Activated T-helper 17 cell treated with anti-CD3 and anti-CD28 coated beads, Interleukin-2, amount 50 U/mL, for 72 hours (primary cell): ENCODE results near the gene SECTM1. TPM values are rescaled to one million over a fixed set of nuclear protein-coding genes. Genes with fewer than 3 reads are reported as not detected.

Source experiments
- ATAC-seq: fragments of 150-1000 bp; cut with Tn5 transposase; replicated peaks from 2 replicates; pipeline ENCODE4 v1.10.0; 2021; ENCODE audit warnings: mild to moderate bottlenecking, moderate library complexity
- H3K27ac Mint-ChIP-seq: one replicate; pipeline ENCODE4 v1.8.0; 2022; ENCODE audit warnings: mixed read lengths
- H3K27me3 Mint-ChIP-seq: one replicate; pipeline ENCODE4 v1.8.0; 2022; ENCODE audit warnings: mixed read lengths
- H3K36me3 Mint-ChIP-seq: one replicate; pipeline ENCODE4 v1.8.0; 2022; ENCODE audit warnings: low read depth, mild to moderate bottlenecking, mixed read lengths
- H3K4me1 Mint-ChIP-seq: one replicate; pipeline ENCODE4 v1.8.0; 2022; ENCODE audit warnings: mixed read lengths
- H3K4me3 Mint-ChIP-seq: one replicate; pipeline ENCODE4 v1.8.0; 2022; ENCODE audit warnings: mild to moderate bottlenecking, mixed read lengths
- H3K9me3 Mint-ChIP-seq: one replicate; pipeline ENCODE4 v1.8.0; 2022; ENCODE audit warnings: mixed read lengths
- total RNA-seq, 2 donors: library from RNA; stranded (reverse); gene quantifications; one replicate each; pipeline ENCODE4 v1.2.3, GENCODE V29; 2022

SECTM1 gene
- total RNA-seq, 2 donors from 2014 or later: 16.4 to 22.3 TPM

DNA sequence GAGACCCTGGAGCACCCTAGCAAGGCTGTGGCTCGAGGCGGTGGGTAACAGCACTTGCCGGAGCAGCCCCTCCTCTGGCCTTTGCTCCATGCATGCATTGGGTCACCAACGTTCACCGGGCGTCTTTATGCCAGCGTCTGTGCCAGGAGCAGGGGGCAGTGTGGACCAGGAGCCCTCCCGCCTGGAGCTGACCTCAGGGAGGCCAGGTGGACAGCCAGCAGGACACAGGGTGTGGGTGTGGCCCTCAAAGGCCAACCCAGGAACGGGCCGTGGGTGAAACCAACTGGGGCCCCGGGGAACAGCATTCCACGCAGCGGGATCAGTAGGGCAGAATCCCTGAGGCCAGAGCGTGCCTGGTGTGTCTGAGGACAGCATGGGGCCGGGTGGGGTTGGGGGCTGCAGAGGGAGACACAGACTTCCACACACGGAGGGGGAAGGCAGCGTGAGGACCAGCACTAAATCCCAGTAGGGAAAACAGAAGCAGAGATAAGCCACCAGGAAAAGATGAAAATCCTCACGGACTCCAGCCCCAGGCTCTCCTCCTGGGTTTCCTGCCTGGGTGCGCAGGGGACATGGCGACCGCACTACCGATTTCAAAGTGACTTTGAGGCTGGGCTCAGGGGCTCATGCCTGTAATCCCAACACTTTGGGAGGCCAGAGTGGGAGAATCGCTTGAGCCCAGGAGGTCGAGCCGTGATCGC lies 13.3 kb downstream of the SECTM1 start:
- ATAC-seq: no peak
- Mint-ChIP-seq H3K27ac (no peak overlapping the region), H3K36me3 (peaks cover 68% of the 10 kb centered on the region), H3K4me3 (no peak overlapping the region), H3K27me3 (no peaks in the 10 kb centered on the region), H3K9me3 (no peaks in the 10 kb centered on the region), H3K4me1 (peaks cover 9% of the 10 kb centered on the region)

DNA sequence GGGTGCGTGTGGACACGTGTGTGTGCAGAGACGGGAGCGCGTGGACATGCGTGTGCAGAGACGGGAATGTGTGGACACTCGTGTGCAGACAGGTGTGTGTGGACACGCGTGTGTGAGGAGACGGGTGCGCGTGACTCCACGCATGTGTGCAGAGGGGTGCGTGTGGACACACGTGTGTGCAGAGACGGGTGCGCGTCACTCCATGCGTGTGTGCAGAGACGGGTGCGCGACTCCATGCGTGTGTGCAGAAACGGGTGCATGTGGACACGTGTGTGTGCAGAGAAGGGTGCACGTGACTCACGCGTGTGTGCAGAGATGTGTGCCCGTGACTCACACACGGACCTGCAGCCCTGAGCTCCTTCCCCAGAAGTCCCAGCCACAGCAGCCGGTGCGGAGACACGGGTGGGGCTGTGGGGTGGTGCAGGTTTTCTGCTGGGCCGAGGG lies 13.9 kb downstream of the SECTM1 start:
- Mint-ChIP-seq H3K4me3 (no peak overlapping the region), H3K4me1 (peaks cover 9% of the 10 kb centered on the region), H3K27me3 (no peaks in the 10 kb centered on the region), H3K9me3 (no peaks in the 10 kb centered on the region), H3K36me3 (peaks cover 68% of the 10 kb centered on the region), H3K27ac (no peak overlapping the region)
- no peak for ATAC-seq

DNA sequence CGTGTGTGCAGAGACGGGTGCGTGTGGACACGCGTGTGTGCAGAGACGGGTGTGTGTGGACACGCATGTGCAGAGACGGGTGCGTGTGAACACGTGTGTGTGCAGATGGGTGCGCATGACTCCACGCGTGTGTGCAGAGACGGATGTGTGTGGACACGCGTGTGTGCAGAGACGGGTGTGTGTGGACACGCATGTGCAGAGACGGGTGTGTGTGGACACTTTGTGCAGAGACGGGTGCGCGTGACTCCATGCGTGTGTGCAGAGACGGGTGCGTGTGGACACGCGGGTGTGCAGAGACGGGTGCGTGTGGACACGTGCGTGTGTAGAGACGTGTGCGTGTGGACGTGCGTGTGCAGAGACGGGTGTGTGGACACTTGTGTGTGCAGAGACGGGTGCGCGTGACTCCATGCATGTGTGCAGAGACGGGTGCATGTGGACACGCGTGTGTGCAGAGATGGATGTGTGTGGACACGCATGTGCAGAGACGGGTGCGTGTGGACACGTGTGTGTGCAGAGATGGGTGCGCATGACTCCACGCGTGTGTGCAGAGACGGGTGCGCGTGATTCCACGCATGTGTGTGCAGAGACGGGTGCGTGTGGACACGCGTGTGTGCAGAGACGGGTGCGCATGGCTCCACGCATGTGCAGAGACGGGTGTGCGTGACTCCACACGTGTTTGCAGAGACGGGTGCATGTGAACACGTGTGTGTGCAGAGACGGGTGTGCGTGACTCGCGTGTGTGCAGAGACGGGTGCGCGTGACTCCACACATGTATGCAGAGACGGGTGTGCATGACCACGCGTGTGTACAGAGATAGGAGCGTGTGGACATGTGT lies 14.6 kb downstream of the SECTM1 start:
- Mint-ChIP-seq H3K9me3 (no peaks in the 10 kb centered on the region), H3K27me3 (no peaks in the 10 kb centered on the region), H3K36me3 (peaks cover 68% of the 10 kb centered on the region), H3K4me1 (peaks cover 9% of the 10 kb centered on the region), H3K4me3 (no peak overlapping the region), H3K27ac (no peak overlapping the region)
- no peak for ATAC-seq

DNA sequence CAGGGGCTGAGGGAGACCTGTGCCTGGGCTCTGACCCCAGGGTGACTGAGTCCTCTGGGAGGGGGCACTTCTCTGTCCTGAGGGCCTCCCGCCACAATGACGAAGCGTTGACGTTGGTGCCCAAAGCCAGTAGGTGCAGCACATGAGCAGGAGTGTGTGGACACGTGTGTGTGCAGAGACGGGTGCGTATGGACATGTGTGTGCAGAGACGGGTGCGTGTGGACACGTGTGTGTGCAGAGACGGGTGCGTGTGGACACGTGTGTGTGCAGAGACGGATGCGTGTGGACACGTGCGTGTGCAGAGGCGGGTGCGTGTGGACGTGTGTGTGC lies 15.4 kb downstream of the SECTM1 start:
- no peaks in the 10 kb centered on the region for H3K27me3 Mint-ChIP-seq
- H3K27ac Mint-ChIP-seq: no peak overlapping the region
- no peak overlapping the region for H3K4me3 Mint-ChIP-seq
- no peak for ATAC-seq
- H3K9me3 Mint-ChIP-seq: no peaks in the 10 kb centered on the region
- peaks cover 6% of the 10 kb centered on the region for H3K4me1 Mint-ChIP-seq
- H3K36me3 Mint-ChIP-seq: peaks cover 68% of the 10 kb centered on the region

DNA sequence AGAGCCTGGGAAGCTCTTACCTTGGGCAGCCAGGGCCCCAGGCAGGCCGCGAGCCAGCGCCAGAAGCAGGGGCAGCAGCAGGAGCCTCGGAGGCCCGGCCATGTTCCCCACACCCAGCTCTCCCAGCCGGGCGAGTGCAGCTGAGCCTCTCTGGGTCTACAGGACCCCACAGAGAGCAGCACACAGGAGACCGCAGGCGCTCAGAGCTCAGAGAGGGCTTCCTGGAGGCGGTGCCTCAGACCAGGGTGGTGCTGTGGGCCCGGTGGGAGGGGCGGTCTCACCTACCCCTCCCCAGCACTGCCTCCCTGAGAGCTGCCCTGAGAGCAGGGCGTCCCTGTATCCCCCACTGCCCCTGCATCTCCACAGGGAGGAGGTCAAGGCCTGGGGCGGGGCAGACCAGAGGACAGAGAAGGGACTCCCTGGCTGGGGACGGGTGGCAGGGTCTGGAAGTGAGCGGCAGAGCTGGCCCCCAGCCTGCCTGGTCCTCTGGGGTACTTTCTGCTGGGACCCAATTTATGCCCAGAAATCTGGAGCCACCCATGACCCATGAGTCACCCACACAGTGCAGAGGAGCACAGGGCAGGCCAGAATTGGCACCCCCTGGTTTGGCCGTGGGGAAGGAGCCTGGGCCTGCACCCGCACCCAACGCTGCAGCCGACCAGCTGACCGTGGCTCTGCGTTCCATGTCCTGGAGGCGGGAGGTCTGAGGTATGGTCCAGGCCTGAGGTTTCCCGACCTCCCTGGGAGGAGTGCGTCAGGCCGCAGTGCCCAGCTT lies 16.0 kb downstream of the SECTM1 start, which contains the start of gene CD7:
TSS of gene CD7 (minus strand) at position 215 of the 775 bp plus-strand sequence. CDS start at position 102, 113 bp downstream.
- H3K27me3 Mint-ChIP-seq: no peaks in the 10 kb centered on the region
- peaks cover 63% of the 10 kb centered on the region for H3K36me3 Mint-ChIP-seq
- ATAC-seq: peak; percentile 70
- H3K27ac Mint-ChIP-seq: no peak within 1 kb of the TSS
- no peak within 1 kb of the TSS for H3K4me3 Mint-ChIP-seq
- peaks cover 6% of the 10 kb centered on the region for H3K4me1 Mint-ChIP-seq
- H3K9me3 Mint-ChIP-seq: no peaks in the 10 kb centered on the region

DNA sequence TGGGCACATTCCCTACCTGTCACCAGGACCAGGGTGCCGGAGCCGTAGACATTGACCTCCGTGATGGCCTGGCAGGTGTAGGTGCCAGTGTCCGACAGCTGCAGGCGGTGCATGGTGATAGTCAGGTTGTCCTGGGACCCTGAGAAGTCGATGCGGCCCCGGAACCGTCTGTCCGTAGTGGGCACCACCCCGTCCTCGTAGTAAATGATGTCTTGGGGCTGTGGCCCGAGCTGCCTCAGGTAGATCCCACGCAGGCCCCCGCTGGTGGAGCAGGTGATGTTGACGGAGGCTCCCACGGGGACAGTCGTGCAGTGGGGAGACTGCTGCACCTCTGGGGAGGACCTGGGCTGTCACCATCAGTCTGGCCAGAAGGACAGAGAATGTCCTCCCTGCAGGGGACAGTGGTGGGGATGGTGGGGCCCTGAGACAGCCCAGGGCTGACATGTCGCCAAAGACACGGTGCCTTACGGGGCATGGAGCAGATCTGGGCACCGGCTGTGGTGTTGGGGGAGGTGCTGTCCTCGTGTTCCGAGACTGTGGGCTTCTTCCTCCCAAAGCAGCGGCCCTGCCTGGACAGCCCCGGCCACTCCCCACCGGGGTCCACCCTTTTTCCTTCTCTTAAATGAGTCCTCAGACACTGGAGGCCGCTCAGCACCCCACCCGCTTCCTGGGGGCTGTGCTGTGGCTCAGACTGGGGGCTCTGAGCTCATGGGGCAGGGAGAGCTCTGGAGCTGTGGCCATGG lies 16.7 kb downstream of the SECTM1 start:
- Mint-ChIP-seq H3K4me3 (no peak overlapping the region), H3K36me3 (peaks cover 56% of the 10 kb centered on the region), H3K27me3 (no peaks in the 10 kb centered on the region), H3K27ac (no peak overlapping the region), H3K9me3 (no peaks in the 10 kb centered on the region), H3K4me1 (peaks cover 6% of the 10 kb centered on the region)
- ATAC-seq: peak; percentile 18

DNA sequence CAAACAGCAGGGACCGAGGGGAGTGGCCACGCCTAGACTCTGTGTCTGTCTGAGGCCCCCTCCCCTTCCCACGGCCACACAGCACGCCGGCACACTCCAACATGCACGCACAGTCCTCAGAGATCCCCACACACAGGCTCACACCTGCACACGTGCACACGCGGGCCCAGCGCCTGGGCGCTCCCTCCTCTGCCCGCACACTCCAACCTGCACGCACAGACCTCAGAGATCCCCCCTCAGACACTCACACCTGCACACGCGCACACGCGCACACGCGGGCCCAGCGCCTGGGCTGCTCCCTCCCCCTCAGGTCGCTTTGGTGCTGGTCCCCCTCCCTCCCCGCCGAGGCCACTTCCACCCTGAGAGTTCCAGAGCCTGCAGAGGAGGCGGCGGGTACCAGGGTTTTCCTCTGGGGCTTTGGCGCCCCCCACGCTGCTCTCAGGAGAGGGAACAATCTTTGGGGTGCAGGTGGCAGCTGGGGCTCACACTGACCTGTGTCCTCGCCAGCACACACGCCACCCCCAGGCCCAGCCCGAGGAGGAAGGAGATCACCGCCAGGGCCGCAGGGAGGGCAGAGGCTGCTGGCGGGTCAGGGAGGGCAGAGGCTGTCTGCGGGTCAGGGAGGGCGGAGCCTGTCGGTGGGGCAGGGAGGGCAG lies 17.7 kb downstream of the SECTM1 start:
- Mint-ChIP-seq H3K27me3 (no peaks in the 10 kb centered on the region), H3K27ac (no peak overlapping the region), H3K4me1 (peaks cover under 1% of the 10 kb centered on the region), H3K9me3 (no peaks in the 10 kb centered on the region), H3K36me3 (peaks cover 46% of the 10 kb centered on the region), H3K4me3 (no peak overlapping the region)
- ATAC-seq: peak; percentile 67

DNA sequence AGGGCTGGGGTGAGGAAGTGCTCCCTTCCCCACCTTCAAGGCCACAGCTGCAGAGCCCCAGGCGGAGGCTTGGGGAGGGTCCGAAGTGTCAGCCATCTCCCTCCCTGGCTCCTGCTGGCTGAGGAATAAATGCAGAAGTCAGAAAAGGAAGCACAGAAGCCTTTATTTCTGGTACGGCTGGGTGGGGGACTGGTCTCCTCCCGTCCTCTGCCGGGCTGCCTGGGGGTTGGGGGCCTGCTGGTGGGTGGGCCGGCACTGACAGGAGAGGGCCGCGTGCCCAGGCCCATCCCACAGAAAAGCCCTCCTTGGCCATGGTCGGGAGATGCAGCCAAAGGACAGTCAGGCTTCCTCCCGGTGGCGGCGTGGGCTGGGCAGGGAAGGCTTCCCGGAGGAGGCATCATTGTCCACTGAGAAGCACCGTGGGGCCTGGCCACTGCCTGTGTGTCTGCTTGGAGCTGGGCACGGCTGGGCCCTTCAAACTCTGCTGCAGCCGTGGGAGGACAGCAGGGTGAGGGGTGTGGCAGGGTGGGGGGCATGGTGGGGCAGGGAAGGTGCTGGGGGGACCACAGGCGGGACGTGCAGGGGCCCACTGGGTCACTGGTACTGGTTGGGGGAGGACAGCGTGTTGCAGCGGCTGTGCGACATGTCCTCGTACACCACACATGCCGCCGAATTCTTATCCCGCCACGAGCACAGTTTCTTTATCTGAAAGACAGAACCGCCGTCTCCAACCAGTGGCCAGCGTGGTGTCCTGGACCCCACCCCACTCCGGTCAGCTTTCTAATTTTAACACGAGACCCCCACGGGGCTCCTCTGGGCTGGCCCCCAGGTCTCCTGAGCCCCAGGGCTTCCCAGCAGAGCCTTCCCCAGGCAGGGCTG lies 18.6 kb downstream of the SECTM1 start:
- ATAC-seq: no peak
- no peaks in the 10 kb centered on the region for H3K27me3 Mint-ChIP-seq
- no peak overlapping the region for H3K4me3 Mint-ChIP-seq
- no peaks in the 10 kb centered on the region for H3K9me3 Mint-ChIP-seq
- H3K4me1 Mint-ChIP-seq: no peaks in the 10 kb centered on the region
- peaks cover 46% of the 10 kb centered on the region for H3K36me3 Mint-ChIP-seq
- no peak overlapping the region for H3K27ac Mint-ChIP-seq

DNA sequence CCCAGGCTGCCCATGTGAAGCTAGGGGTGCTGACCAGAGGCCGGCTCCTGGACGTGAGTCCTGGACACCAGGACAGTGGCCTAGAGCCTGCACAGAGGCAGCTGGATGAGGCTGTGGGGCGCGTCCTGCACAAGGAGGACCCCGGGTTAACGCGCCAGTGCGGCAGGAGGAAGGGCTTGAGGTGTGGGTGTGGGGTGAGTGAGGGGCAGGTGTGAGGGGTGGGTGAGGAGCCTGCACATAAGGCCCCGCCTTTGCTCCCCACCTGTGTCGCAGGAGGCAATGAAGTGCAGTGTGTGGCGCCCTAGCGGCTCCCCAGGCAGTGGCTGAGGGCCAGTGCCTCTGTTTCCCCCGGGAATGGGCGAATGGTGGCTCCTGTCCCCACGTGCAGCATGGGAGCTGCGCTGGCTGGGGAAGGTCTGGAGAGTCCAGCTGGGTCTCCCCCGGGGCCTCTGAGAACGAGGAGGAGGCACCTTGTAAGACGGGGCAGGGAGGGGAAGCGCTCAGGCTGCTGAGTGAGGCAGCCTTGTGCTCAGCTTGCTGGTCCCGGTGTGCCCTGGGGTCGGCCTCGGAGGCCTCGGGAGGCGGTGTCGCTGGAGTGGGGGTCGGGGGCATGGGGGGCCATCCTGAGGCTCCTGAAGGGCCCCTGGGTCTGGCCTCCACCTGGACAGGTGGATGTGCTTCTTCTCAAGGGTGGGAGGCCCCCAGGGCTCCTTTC lies 19.4 kb downstream of the SECTM1 start:
- Mint-ChIP-seq H3K4me3 (no peak overlapping the region), H3K27ac (no peak overlapping the region), H3K36me3 (peaks cover 46% of the 10 kb centered on the region), H3K4me1 (no peaks in the 10 kb centered on the region), H3K9me3 (no peaks in the 10 kb centered on the region), H3K27me3 (no peaks in the 10 kb centered on the region)
- no peak for ATAC-seq

DNA sequence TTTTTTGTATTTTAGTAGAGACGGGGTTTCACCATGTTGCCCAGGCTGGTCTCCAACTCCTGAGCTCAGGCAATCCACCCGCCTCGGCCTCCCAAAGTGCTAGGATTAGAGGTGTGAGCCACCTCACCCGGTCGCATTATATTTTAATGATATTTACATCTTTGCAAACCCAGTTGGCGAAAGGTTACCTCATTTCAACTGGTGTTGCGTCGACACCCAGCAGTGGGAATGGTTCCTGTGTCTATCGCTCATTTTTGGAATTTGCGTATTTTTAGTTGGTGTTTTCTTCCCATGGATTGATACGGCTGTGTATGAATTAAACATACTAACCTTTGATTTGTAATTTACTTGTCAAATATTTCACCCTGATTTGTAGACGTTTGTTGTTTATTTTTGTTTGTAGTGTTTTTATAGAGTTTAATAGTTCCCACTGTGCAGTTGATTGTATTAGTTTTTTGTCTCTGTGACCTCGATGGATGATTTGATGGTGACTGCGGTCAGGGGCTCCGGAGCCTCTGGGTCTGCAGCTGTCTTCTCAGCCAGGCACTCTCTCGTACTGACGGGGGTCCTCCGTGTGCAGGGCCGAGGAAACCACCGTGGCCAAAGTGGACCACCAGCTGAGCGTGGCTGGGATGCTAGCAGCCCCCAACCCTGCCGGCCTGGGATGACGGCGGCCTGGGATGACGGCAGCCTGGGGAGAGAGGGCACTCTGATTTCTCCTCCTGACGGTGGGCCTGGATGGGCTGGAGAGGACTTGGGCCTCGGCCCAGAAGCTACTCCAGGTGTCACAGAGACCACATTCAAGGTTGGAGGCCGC lies 20.2 kb downstream of the SECTM1 start:
- H3K36me3 Mint-ChIP-seq: peaks cover 46% of the 10 kb centered on the region
- no peaks in the 10 kb centered on the region for H3K27me3 Mint-ChIP-seq
- no peak overlapping the region for H3K4me3 Mint-ChIP-seq
- H3K9me3 Mint-ChIP-seq: no peaks in the 10 kb centered on the region
- peaks cover 5% of the 10 kb centered on the region for H3K4me1 Mint-ChIP-seq
- ATAC-seq: no peak
- peak overlapping the region; percentile 31 for H3K27ac Mint-ChIP-seq

DNA sequence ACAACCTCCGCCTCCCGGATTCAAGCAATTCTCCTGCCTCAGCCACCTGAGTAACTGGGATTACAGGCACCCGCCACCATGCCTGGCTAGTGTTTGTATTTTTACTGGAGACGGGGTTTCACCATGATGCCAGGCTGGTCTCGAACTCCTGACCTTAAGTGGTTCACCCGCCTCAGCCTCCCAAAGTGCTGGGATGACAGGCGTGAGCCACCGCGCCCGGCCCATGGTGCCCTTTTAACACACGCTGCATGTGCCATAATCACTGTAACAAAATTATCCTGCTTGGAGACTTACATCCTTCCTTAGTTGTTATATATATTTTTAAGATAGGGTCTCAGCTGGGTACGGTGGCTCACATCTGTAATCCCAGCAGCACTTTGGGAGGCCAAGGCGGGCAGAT lies 21.6 kb downstream of the SECTM1 start:
- no peaks in the 10 kb centered on the region for H3K27me3 Mint-ChIP-seq
- no peak for ATAC-seq
- H3K9me3 Mint-ChIP-seq: no peaks in the 10 kb centered on the region
- H3K4me3 Mint-ChIP-seq: no peak overlapping the region
- peaks cover 39% of the 10 kb centered on the region for H3K36me3 Mint-ChIP-seq
- H3K4me1 Mint-ChIP-seq: peaks cover 10% of the 10 kb centered on the region
- H3K27ac Mint-ChIP-seq: no peak overlapping the region

DNA sequence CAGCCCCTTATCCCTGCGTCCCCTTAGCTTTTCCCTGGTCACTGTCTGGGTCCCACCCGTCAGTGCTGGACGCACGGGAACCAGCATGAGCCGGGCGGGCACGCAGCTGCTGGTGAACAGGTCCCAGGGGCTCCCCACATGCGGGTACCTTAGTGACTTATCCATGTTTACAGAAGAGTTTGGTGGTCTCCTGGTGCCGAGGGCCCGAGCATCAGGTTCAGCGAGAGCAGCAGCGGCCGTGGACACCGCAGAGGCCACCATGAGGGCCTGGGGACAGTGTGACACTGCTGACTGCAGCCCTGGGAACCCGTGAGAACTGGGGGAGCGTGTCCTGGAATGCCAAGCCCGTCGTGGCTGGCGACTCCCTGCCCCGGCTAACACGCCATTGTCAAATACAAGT lies 22.7 kb downstream of the SECTM1 start:
- no peak overlapping the region for H3K4me3 Mint-ChIP-seq
- H3K27ac Mint-ChIP-seq: no peak overlapping the region
- H3K36me3 Mint-ChIP-seq: peaks cover 36% of the 10 kb centered on the region

More for the DNA sequence above, 22.7 kb downstream of the SECTM1 start:
- Mint-ChIP-seq H3K4me1 (peaks cover 14% of the 10 kb centered on the region), H3K27me3 (no peaks in the 10 kb centered on the region), H3K9me3 (no peaks in the 10 kb centered on the region)
- no peak for ATAC-seq
